SK-N-SH (cell line): Measurements from ENCODE around the gene MAGI2.

Experiments
- EP300 ChIP-seq, 2 experiments: IDR thresholded peaks; 2 replicates each; pipeline versions ENCODE4 v1.4.0 to v1.6.1; 2012; ENCODE audit warnings: borderline replicate concordance in 1 of 2, low read depth in 1 of 2, low read length in 1 of 2
- GABPA ChIP-seq: IDR thresholded peaks from 2 replicates; pipeline ENCODE4 v1.4.0; 2012; ENCODE audit warnings: low read depth, mild to moderate bottlenecking
- NRF1 ChIP-seq: IDR thresholded peaks from 2 replicates; pipeline ENCODE4 v1.6.1; 2012; ENCODE audit warnings: low read depth, mild to moderate bottlenecking, low read length
- SMC3 ChIP-seq: IDR thresholded peaks from 2 replicates; pipeline ENCODE4 v1.6.1; 2012; ENCODE audit warnings: low read depth, low read length, improper control_type of control experiment
- TF ChIP-seq, protein P1 (sequence below): fragments of 200-600 bp; sonication (generic); IDR thresholded peaks from 2 replicates; pipeline ENCODE4 v1.6.1; 2017; ENCODE audit warnings: antibody characterized with exemption, mild to moderate bottlenecking, moderate library complexity
- TF ChIP-seq, protein P2 (sequence below): IDR thresholded peaks from 2 replicates; pipeline ENCODE4 v1.4.0; 2012; ENCODE audit warnings: low read depth

DNA sequence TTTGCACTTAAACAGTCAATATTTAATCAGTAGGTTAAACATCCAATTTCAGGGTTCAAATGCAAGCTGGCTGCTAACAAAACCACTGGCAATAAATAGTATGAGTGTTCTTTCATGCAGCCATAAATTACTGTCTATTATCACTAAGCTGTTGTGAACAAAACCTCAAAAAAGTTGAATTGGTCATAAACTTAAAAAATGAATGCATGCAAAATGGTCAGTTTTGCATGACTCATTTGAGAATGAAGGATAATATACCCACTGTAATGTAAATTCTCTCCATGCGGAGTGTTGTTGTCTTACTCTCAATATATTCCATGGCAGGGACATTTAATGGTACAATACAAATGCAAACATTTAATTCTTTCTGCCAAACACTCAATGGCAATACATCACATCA lies 226.4 kb downstream of the MAGI2 start:
- TF ChIP-seq, protein P1, sequence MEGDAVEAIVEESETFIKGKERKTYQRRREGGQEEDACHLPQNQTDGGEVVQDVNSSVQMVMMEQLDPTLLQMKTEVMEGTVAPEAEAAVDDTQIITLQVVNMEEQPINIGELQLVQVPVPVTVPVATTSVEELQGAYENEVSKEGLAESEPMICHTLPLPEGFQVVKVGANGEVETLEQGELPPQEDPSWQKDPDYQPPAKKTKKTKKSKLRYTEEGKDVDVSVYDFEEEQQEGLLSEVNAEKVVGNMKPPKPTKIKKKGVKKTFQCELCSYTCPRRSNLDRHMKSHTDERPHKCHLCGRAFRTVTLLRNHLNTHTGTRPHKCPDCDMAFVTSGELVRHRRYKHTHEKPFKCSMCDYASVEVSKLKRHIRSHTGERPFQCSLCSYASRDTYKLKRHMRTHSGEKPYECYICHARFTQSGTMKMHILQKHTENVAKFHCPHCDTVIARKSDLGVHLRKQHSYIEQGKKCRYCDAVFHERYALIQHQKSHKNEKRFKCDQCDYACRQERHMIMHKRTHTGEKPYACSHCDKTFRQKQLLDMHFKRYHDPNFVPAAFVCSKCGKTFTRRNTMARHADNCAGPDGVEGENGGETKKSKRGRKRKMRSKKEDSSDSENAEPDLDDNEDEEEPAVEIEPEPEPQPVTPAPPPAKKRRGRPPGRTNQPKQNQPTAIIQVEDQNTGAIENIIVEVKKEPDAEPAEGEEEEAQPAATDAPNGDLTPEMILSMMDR: no peak
- TF ChIP-seq SMC3 (no peak), NRF1 (no peak), GABPA (no peak), EP300 (IDR thresholded peaks at IDR 0.05; ENCODE audit: borderline replicate concordance in 1 of 2, low read depth in 1 of 2, low read length in 1 of 2) (peak in 1 of 2 experiments; percentile 26; a peak in 1 of 4 replicates)
- TF ChIP-seq, protein P2, sequence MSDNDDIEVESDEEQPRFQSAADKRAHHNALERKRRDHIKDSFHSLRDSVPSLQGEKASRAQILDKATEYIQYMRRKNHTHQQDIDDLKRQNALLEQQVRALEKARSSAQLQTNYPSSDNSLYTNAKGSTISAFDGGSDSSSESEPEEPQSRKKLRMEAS: no peak
